Fibroblast of the aortic adventitia (primary cell): ENCODE data around the gene AQP7. TPM values are rescaled to one million over a fixed set of nuclear protein-coding genes. Genes with fewer than 3 reads are reported as not detected.

ENCODE experiments used
- DNase-seq: peaks from one replicate; pipeline ENCODE4 v3.0.0-alpha.2; 2010; ENCODE audit warnings: low read depth
- H3K4me3 ChIP-seq: 2 replicates; pipeline ENCODE4 v1.5.1; 2011; ENCODE audit warnings: low read depth, mild to moderate bottlenecking, control low read depth, low read length, moderate library complexity
- CTCF ChIP-seq: IDR thresholded peaks from 2 replicates; pipeline ENCODE4 v1.5.1; 2011; ENCODE audit warnings: mild to moderate bottlenecking, low read length, control low read depth, inconsistent platforms; ENCODE audit not compliant: insufficient read depth
- total RNA-seq: library from RNA; depleted of rRNA; stranded (reverse); fragments of >200 nt; gene quantifications from 2 replicates; pipeline ENCODE4 v1.2.3, GENCODE V29; 2012; ENCODE audit warnings: low replicate concordance

AQP7 gene
- total RNA-seq, 1 donor = 0.09 TPM

- no peak for DNase-seq
- TF ChIP-seq CTCF = no peak
- no peak overlapping the region for H3K4me3 ChIP-seq
Observed at GRCh38 chr9:33445389-33446239, 43.2 kb upstream of the AQP7 start.

GRCh38 chr9:33443464-33444154 lies 41.2 kb upstream of the AQP7 start:
- DNase-seq = no peak
- H3K4me3 ChIP-seq = no peak overlapping the region
- TF ChIP-seq CTCF = no peak

- peak; percentile 16 for DNase-seq
- no peak overlapping the region for H3K4me3 ChIP-seq
- no peak for TF ChIP-seq CTCF
Observed at GRCh38 chr9:33443047-33443446, 40.7 kb upstream of the AQP7 start.

GRCh38 chr9:33442125-33442524 lies 39.8 kb upstream of the AQP7 start:
- DNase-seq = no peak
- H3K4me3 ChIP-seq = no peak overlapping the region
- TF ChIP-seq CTCF = no peak

- TF ChIP-seq CTCF = no peak
- no peak for DNase-seq
- H3K4me3 ChIP-seq = no peak overlapping the region
Observed at GRCh38 chr9:33440609-33441008, 38.2 kb upstream of the AQP7 start.

GRCh38 chr9:33440204-33440603 lies 37.8 kb upstream of the AQP7 start:
- H3K4me3 ChIP-seq = no peak overlapping the region
- no peak for DNase-seq
- no peak for TF ChIP-seq CTCF
